GM21529 (cell line): ENCODE data around the gene NBDY.
"Not testable (repeated sequence)": the region's sequence is repeated elsewhere in the genome, so short reads cannot be mapped to it uniquely, and the experiment has no call there.

Source experiments
- ATAC-seq: cut with Tn5 transposase; IDR thresholded peaks from one replicate; pipeline ENCODE4 v1.9.1; 2021; ENCODE audit not compliant: unreplicated experiment

NBDY gene

DNA sequence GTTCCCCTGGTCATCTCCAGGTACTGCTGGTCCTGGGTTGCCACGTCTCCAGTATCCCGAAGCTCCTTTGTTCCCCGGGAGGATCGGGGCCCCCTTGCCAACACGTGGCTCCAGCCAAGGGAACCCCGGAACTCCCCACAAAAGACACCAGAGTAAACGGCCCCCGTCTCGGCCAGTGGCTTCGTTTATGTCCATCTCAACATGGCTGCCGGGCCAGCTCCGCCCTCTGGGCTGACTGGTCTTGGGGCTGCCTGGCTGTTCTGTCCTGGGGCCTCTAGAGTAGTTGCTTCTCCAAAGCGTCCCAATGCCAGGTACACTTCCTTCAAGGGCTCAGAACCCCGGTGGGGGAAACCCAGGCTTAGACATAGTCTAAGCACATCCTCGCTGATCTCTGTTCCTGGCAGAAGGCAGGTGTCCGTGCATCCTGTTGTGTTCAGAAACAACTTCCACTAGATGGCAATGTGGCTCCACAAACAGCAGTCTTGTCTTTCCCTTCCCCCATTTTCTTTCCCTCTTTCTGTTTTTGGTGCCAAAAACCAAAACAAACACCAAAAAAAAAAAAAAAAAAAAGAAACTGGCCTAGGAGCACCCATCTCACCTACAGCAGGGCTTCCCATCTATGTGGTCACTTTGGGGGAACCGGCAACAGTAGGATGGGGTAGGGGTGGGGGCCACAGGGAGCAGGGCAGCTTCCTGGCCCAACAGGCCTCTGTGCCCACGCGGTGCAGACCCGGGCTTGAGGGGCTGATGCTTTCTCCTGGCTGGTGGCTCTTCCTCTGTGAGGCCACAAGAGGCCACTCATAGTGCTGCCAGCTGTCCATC, 35.3 kb downstream of the NBDY start:
- peak; percentile 39 for ATAC-seq

DNA sequence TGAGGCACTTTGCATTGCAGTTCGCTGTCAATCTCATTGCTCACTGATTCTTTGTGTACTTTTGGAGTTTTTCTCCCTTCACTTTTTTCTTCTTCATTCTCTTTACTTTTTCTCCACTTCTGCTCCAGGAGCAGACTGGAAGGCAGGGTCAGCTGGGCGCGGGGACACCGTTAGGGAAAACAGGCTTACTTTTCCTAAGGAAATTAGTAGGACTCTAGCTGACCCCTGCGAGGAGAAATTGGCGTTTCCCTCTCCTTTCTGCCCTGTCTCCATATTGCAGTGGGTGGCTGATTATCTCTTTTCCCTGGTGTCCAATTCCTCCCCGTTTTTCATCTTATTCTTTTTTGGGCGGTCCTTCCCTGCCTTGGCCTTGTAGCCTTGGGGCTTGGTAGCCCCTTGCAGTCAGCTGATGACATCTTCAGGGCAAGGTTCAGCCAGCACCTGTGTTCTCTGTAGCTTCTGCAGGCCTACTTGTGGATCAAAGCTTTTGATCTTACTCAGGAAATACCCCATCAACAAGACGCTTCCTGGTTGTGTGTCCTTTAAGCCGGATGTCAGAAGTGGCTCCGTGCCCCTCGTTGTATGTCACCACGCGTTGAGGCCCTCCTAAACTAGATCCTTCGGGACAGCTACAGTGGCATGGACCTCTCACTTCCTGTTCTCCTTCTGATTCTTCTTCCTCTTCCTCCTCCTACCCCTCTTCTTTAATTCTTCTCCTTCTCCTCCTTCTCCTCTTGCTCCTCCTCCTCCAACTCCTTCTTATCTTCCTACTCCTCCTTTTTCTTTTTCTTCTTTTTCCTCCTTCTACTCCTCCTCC, 36.1 kb downstream of the NBDY start:
- ATAC-seq: peak; percentile 9

DNA sequence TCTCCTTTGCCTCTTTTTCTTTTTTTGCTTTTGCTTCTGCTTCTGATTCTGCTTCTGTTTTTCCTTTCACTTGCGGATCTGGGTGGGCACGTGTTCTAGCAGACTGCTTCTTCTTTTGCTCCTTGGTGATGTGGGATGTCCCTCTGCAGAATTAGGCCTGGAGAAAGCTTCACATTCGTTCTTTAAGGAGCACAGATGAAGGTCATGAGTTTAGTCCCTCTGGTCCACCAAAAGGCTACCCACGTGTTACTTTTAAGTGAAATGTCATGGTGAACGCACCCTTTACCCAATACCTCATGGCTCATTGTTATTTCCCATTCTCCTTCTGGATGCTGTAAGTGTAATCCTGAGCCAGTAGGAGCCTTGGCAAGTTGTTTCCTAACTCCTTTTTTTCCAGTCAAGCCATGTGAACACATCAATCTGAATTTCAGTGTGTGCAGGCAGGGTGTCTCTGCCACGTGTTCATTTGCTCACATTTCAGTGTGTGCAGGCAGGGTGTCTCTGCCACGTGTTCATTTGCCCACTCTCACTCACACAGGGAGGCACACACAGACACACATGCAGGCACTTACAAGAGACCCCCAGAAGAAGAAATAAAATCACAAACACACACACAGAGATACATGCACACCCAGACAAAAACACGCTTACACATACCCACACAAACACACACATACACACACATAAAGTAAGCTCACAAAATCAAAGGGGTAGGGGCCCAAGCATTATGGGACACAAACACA, 36.9 kb downstream of the NBDY start:
- ATAC-seq: no peak

DNA sequence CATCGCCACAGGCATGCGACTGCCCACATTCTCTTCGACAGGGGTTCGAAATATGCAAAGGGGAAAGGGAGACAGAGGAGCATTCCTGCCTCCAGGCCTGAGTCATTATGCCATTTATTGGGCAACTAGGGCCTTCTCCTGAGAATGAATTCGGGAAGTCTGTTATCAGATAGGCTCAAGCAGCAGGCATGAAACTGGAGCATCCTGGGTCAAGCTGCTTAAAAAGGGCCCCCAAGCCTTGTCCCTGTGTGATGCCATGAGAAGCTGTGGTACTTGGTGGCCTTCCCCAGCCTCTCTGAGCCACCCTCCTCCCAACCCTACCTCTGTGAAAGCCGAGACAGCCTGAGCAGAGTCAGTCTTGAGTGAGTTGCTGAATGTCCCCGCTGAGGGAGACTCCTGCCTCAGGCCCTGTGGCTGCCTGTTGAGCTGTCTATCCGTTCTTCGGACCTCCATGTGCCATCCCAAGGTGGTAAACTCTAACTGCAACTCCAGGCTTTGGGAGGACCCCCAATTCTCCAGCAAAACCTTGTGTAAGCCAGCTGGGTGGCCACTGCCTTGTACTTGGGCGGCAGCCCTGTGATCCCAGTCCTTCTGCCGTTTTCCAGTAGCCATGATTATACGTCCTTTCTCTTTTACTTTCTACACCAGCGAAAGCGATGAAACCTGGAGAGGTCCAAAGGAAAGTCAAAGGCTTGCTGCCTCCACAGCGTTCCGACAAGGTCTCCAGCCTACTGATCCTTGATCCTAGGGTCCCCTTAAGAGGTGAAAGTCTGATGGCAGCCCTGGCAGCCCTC, 37.7 kb downstream of the NBDY start:
- no peak for ATAC-seq

DNA sequence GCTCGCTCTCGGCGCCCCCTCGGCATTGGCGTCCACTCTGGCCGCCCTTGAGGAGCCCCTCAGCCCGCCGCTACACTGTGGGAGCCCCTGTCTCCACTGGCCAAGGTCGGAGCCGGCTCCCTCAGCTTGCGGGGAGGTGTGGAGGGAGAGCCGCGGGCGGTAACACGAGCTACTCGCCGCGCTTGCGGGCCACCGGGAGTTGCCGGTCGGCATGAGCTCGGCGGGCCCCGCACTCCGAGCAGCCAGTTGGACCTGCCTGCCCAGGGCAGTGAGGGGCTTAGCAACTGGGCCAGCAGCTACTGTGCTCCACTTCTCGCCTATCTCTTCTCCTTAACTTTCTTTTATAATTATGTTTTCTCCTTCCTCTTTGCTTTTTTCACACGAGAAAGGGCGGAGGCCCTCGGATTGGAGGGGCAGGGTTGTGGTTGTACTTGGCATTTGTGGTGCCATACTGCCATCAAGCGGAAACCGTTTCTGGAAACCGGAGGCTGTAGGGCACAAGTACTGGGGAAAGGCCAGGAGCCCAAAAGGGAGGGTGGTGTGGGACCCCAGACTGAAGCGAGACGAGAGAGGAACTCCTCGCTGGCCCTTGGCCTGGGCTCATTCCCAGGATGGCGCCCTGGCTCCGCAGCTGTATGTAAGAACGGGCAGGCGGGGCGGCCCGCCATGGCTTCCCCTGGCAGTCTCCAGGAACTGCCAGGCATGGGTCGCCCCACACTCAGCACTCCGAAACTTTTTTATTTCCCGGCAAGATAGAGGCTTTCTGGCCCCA, 38.5 kb downstream of the NBDY start:
- ATAC-seq: peak; percentile 30

DNA sequence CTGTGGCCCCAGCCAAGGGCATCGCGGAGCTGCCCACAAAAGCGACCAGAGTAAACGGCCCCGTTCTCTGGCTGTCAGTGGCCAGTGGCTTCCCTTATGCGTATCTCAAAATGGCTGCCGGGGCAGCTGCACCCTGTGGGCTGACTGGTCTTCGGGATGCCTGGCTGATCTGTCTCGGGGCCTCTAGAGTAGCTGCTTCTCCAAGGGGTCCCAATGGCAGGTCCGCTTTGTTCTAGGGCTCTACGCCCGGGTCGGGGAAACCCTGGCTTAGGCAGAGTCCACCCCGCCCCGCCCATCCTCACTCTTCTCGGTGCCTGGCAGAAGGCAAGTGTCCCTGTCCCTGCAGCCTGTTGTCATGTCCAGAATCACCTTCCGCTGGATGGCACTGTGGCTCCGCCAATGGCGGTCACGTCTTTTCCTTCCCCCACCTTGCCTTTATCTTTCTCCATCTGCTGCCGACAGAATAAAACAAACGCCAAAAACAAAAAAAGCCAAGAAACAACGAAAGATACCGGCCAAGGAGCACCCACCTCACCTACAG, 39.1 kb downstream of the NBDY start:
- peak; percentile 22 for ATAC-seq

DNA sequence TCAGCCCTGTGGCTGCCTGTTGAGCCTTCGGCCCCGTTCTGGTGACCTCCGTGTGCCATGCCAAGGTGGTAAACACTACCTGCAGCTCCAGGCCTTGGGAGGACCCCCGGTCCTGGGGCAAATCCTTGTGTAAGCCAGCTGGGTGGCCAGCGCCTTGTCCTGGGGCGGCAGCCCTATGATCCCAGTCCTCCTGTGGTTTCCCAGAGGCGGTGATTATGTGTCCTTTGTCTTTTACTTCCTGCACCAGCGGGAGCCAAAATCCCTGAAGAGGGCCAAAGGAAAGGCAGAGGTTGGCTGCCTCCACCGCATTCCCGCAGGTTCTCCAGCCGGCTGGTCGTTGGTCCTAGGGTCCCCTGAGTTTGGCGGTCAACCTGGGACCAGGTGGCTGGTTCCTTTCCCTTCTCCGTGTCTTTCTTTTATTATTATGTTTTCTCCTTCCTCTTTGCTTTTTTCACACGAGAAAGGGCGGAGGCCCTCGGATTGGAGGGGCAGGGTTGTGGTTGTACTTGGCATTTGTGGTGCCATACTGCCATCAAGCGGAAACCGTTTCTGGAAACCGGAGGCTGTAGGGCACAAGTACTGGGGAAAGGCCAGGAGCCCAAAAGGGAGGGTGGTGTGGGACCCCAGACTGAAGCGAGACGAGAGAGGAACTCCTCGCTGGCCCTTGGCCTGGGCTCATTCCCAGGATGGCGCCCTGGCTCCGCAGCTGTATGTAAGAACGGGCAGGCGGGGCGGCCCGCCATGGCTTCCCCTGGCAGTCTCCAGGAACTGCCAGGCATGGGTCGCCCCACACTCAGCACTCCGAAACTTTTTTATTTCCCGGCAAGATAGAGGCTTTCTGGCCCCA, 43.9 kb downstream of the NBDY start:
- ATAC-seq: peak; percentile 50

DNA sequence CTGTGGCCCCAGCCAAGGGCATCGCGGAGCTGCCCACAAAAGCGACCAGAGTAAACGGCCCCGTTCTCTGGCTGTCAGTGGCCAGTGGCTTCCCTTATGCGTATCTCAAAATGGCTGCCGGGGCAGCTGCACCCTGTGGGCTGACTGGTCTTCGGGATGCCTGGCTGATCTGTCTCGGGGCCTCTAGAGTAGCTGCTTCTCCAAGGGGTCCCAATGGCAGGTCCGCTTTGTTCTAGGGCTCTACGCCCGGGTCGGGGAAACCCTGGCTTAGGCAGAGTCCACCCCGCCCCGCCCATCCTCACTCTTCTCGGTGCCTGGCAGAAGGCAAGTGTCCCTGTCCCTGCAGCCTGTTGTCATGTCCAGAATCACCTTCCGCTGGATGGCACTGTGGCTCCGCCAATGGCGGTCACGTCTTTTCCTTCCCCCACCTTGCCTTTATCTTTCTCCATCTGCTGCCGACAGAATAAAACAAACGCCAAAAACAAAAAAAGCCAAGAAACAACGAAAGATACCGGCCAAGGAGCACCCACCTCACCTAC, 44.5 kb downstream of the NBDY start:
- ATAC-seq: peak; percentile 37

DNA sequence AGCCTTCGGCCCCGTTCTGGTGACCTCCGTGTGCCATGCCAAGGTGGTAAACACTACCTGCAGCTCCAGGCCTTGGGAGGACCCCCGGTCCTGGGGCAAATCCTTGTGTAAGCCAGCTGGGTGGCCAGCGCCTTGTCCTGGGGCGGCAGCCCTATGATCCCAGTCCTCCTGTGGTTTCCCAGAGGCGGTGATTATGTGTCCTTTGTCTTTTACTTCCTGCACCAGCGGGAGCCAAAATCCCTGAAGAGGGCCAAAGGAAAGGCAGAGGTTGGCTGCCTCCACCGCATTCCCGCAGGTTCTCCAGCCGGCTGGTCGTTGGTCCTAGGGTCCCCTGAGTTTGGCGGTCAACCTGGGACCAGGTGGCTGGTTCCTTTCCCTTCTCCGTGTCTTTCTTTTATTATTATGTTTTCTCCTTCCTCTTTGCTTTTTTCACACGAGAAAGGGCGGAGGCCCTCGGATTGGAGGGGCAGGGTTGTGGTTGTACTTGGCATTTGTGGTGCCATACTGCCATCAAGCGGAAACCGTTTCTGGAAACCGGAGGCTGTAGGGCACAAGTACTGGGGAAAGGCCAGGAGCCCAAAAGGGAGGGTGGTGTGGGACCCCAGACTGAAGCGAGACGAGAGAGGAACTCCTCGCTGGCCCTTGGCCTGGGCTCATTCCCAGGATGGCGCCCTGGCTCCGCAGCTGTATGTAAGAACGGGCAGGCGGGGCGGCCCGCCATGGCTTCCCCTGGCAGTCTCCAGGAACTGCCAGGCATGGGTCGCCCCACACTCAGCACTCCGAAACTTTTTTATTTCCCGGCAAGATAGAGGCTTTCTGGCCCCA, 49.3 kb downstream of the NBDY start:
- peak; percentile 38 for ATAC-seq

DNA sequence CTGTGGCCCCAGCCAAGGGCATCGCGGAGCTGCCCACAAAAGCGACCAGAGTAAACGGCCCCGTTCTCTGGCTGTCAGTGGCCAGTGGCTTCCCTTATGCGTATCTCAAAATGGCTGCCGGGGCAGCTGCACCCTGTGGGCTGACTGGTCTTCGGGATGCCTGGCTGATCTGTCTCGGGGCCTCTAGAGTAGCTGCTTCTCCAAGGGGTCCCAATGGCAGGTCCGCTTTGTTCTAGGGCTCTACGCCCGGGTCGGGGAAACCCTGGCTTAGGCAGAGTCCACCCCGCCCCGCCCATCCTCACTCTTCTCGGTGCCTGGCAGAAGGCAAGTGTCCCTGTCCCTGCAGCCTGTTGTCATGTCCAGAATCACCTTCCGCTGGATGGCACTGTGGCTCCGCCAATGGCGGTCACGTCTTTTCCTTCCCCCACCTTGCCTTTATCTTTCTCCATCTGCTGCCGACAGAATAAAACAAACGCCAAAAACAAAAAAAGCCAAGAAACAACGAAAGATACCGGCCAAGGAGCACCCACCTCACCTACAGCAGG, 50.0 kb downstream of the NBDY start:
- ATAC-seq: peak; percentile 42

DNA sequence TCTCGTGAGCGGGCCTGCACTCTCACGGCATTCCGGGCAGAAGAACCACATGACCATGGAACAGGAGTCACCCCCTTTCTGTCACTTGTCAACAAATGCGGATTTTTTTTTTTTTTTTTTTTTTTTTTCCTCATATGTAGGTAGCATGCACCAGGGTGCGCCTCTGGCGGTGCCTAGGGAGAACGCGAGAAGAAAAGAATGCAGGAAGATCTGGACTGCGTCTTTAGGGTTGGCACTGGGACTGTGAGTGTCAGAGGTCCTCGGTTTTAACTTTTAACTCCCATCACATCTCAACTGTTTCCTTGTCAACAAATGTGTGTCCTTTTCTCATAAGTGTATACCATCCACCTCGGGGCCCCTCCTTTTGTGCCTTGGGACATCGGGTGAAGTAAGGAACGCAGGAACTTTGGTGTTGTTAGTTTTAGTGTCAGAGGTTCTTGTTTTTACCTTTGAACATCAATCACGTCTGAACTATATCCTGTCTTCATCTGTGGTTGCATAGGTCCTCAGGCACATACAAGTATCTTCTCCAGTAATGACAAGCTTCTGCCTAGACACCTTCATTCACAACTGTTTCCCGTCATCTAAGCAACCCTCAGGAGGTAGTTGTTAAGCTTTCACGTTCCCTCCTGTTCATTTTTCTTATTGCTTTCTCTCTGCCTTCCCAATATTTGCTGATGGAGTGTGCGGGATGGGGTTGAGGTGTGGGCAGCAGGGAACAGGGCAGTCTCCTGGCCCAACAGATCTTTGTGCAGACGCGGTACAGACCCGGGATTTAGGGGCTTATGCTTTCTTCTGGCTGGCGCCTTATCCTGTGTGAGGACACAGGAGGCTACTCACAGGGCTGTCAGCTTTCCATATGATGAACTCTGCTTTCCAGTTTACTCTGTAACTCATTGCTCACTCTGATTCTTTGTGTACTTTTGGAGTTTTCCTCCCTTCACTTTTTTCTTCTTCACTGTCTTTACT, 51.9 kb downstream of the NBDY start:
- ATAC-seq: not testable (repeated sequence)

DNA sequence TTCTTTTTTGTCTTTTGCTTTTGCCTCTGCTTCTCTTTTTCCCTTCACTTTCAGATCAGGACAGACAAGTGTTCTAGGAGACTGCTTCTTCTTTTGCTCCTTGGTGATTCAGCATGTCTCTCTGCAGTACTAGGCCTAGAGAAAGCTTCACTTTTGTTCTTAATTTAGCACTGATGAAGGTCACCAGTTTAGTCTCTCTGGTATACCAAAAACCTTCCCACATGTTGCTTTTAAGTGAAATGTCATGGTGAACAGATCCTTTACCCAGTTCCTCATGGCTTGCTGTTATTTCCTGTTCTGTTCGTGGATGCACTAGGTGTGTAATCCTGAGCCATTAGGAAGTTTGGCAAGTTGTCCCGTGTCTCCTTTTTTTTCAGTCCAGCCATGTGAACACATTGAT, 53.3 kb downstream of the NBDY start:
- ATAC-seq: no peak

DNA sequence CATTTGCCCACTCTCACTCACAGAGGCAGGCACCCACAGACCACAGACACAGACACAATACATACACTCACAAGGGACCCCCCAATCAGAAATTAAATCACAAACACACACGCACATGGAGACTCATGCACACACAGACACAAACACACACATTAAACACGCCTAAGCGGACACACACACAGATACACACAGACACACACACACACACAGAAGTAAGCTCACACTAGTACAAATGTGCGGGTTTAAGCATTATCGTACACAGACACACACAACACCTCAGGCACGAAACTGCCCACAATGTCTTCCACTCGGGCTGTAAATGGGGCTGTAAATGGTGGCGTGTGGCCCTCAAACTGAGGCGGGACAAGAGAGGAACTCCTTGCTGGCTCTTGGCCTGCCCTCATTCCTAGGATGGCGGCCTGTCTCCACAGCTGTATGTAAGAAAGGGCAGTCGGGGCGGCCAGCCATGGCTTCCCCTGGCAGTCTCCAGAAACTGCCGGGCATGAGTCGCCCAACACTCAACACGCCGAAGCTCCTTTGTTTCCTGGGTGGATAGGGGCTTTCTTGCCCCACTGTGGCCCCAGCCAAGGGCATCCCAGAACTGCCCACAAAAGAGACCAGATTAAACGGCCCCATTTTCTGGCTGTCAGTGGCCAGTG, 53.9 kb downstream of the NBDY start:
- ATAC-seq: no peak

DNA sequence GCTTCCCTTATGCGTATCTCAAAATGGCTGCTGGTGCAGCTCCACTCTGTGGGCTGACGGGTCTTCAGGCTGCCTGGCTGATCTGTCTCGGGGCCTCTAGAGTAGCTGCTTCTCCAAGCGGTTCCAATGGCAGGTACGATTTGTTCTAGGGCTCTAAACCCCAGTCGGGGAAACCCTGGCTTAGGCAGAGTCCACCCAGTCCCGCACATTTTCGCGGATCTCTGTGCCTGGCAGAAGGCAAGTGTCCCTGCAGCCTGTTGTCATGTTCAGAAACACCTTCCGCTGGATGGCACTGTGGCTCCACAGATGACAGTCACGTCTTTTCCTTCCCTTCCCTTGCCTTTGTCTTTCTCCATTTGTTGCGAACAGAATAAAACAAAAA, 54.4 kb downstream of the NBDY start:
- no peak for ATAC-seq

DNA sequence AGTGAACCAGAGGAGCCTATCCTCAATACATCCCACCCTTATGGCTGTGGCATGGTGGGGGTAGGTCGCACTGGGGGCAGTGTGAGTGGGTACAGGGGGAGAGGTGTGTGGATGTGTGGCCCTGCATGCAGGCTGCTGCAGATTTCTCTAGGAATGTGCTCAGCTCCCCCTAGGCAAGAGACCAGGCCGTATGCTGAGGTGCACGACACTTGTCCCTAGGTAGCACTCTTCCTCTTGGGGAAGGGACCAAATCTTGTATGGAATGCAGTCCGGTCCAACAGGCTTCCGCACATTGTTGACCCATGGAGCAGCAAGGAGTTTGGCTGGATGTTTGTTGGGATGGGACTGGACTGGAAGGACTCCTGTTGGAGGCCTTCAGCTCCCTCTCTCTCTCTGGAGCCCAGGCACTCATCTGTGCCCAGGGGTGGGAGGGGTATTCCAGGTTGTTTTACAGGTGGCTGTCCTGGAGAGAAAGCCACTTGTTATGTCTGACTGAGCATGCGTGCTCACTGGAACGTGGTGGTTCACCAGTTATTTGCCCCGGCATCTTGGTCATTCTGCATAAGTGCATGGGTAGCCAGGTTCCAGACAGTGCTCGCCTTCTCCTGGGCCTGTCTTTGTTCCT, 55.1 kb downstream of the NBDY start:
- no peak for ATAC-seq
